Activated T-helper 2 cell treated with anti-CD3 and anti-CD28 coated beads, Interferon-gamma antibody, Interleukin-2, Interleukin-4, amounts not matched to agents 10 μg/mL and 5 μg/mL and 100 μg/mL, durations not matched to agents 14 hours and 24 hours and 36 hours (primary cell): ENCODE results near the gene CD151. TPM values are rescaled to one million over a fixed set of nuclear protein-coding genes. Genes with fewer than 3 reads are reported as not detected.
A peak's percentile ranks its signal among the peaks of the same experiment; 100 is the strongest.

Experiments used
- DNase-seq: peaks from one replicate; pipeline ENCODE4 v3.0.0; 2021; ENCODE audit warnings: low spot score
- H3K27ac Mint-ChIP-seq: one replicate; pipeline ENCODE4 v1.8.0; 2021; ENCODE audit warnings: mixed read lengths
- H3K27me3 Mint-ChIP-seq: one replicate; pipeline ENCODE4 v1.8.0; 2021; ENCODE audit warnings: low read depth, mixed read lengths
- H3K36me3 Mint-ChIP-seq: one replicate; pipeline ENCODE4 v1.8.0; 2021; ENCODE audit warnings: low read depth, mixed read lengths
- H3K4me1 Mint-ChIP-seq: one replicate; pipeline ENCODE4 v1.8.0; 2021; ENCODE audit warnings: low read depth, mixed read lengths
- H3K4me3 Mint-ChIP-seq: one replicate; pipeline ENCODE4 v1.8.0; 2021; ENCODE audit warnings: low read depth, mild to moderate bottlenecking, moderate library complexity, mixed read lengths
- H3K9me3 Mint-ChIP-seq: one replicate; pipeline ENCODE4 v1.8.0; 2021; ENCODE audit warnings: mixed read lengths
- intact Hi-C: fragments of 100-400 bp; cut with micrococcal nuclease; formaldehyde crosslinking; loops from one replicate; pipeline ENCODE4 v1.15.1; 2023
- total RNA-seq: library from RNA; stranded (reverse); gene quantifications from 2 replicates; pipeline ENCODE4 v1.2.3, GENCODE V29; 2022

The CD151 gene
- total RNA-seq, 1 donor from 2014 or later: 95.7 TPM

DNA sequence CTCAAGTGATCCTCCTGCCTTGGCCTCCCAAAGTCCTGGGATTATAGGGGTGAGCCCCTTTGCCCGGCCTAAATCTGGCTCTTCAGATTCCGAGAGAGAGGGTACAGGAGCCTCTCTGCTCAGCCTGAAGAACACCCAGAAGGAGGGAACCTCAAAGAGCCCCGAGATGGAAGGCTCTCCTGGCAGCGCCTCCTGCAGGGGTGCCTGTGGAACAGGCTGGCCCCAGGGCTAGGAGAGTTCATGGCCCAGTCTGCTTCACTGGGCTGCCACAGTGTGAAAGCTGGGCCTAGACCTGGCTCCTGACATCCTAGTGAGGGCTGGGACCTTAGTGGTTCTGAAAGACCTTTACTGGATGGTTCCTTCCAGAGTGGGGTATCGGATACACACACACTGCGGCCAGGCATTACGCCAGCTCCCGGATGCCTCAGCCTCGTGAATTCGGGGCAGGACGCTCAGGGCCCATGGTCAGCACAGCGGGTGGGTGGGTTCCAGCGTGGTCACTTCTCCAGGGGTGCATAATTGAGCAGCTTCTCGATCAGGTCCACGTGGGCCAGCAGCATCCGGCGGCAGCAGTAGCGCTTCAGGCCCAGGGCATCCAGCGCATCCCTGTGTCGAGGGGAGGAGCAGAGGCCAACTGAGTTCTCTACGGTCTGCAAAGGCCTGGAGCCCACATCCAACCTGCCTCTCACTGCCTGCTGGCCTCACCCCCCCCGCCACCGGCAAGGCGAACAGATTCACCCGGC is 7.3 kb downstream of the CD151 start:
- peak overlapping the region; percentile 86 for H3K4me3 Mint-ChIP-seq
- peaks cover 1% of the 10 kb centered on the region for H3K27me3 Mint-ChIP-seq
- intact Hi-C loops: loop anchor here (5.0 kb wide), 1 partner anchor 72 kb away; the partner anchor contains the start of gene CHID1
- H3K9me3 Mint-ChIP-seq: no peaks in the 10 kb centered on the region
- H3K4me1 Mint-ChIP-seq: peaks cover 11% of the 10 kb centered on the region
- no peak overlapping the region for H3K27ac Mint-ChIP-seq
- no peak for DNase-seq
- H3K36me3 Mint-ChIP-seq: peaks cover 25% of the 10 kb centered on the region

DNA sequence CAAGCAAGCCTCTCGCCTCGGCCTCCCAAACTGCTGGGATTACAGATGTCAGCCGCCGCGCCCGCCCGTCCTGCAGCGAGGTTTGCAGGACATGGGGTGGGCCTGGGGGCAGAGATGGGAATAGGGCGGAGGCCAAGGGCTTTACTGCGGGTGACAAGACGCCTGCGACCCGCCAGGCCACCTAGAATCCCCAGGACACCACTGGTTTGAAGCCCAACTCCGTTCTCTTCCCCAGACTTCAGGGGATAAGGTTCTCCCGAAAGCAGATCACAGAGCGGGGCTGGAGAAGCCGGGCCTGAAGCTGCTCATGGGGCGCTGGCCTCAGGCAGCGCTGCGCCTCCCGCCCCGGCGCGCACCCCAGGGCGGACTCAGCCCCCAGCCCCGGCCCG is 9.2 kb downstream of the CD151 start:
- Mint-ChIP-seq H3K27me3 (peaks cover 1% of the 10 kb centered on the region), H3K9me3 (no peaks in the 10 kb centered on the region), H3K36me3 (peaks cover 25% of the 10 kb centered on the region), H3K4me3 (peak overlapping the region; percentile 86), H3K27ac (peak overlapping the region; percentile 81), H3K4me1 (peaks cover 11% of the 10 kb centered on the region)
- intact Hi-C loops: loop anchor here (1.0 to 5.0 kb wide), 2 partner anchors 9 to 70 kb away; partner anchors contain the start of gene CHID1
- no peak for DNase-seq

- intact Hi-C loops: loop anchor here (1.0 to 5.0 kb wide), 2 partner anchors 9 to 70 kb away; partner anchors contain the start of gene CHID1
- peak; percentile 84 for DNase-seq
- H3K27me3 Mint-ChIP-seq: peaks cover 1% of the 10 kb centered on the region
- H3K4me3 Mint-ChIP-seq: peak within 1 kb of the TSS; percentile 86
- peaks cover 11% of the 10 kb centered on the region for H3K4me1 Mint-ChIP-seq
- H3K36me3 Mint-ChIP-seq: peaks cover 23% of the 10 kb centered on the region
- peak within 1 kb of the TSS; percentile 81 for H3K27ac Mint-ChIP-seq
- no peaks in the 10 kb centered on the region for H3K9me3 Mint-ChIP-seq
These were observed 9.7 kb downstream of the CD151 start, which contains the start of the genes POLR2L and TSPAN4 for GRCh38 chr11:842370-843002. POLR2L (minus strand) TSS chr11:842529; CDS start chr11:842508, 21 bp downstream. TSPAN4 (plus strand) TSS chr11:842852; CDS start chr11:850305, 7,453 bp downstream.

DNA sequence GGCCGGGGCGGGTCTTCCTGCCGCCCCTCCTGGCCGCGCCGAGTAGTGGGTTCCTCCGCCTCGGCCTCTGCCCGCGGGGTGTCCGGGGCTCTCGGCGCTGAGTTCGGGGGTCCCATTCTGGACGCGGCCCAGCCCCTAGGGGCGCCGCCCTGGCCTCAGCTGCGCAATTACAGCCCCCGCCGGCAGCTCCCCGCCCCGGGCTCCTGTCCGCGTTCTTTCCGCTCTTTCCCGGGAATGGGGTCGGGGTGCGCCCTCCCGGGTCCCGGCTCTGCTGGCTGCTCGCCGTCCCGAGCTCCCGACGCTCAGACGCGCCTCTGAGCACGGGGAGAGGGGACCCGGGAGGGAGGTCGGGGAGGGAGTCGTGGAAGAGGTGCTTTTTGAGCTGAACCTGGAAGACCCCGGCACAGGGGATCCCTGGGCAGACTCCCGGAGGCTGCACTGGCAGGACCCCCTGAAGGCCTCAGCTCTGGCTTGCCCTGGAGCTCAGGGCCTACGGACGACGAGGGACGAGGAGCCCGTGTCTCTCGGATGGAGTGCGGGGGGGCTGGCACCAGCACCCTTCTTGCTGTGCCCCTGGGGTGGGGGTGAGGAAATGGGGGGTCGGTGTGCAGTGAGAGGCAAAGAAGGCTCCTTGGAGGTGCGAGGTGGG is 10.5 kb downstream of the CD151 start:
- Mint-ChIP-seq H3K27ac (no peak overlapping the region), H3K4me1 (peaks cover 11% of the 10 kb centered on the region), H3K27me3 (peaks cover 1% of the 10 kb centered on the region), H3K4me3 (peak overlapping the region; percentile 77), H3K36me3 (peaks cover 22% of the 10 kb centered on the region), H3K9me3 (no peaks in the 10 kb centered on the region)
- no peak for DNase-seq
- intact Hi-C loops: loop anchor here (5.0 kb wide), 1 partner anchor 69 kb away; the partner anchor contains the start of gene CHID1

DNA sequence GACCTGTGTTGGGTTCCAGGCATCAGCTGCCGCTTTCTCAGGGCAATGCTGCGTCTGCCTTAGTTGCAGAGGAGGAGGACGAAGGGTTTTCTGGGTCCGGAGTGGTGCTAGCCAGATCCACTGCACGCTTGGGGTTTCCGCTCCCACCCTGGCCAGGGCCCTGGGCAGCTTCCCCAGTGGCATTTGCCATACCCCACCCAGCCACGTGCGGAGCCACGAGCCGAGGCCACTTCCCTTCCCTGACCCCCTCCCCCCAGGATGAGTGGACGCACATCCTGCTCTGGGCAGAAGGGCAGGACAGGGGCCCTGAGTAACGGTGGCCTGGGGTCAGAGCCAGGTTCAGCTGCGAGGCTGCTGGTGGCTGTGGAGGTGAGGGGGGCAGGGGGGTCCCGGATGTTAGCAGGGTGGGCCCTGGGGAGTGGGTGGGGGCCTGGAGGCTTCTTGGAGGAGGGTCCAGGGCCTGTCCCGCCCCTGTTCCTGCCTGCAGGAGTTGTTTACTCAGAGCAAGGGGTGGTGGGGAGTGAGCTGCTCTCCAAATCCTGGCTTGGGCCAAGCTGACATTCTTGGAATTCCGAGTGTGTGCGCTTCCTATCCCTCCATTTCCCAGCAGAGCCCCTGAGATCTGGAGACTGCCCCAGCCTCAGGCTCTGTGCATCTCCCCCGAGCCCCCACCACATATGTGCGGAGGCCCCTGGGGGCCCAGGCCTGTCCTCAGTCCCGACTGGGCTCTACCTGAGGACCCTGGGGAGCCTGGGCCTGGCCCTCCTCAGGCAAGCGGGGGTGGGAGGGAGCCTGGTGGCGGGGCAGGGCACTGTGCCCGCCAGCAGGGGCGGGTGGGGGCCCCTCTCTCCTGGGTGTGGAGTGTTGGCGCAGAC is 11.3 kb downstream of the CD151 start:
- peak overlapping the region; percentile 77 for H3K4me3 Mint-ChIP-seq

GRCh38 chr11:844693-845644 is 12.2 kb downstream of the CD151 start:
- no peak for DNase-seq

More for the DNA sequence above, 11.3 kb downstream of the CD151 start:
- peaks cover 15% of the 10 kb centered on the region for H3K36me3 Mint-ChIP-seq
- peak overlapping the region; percentile 38 for H3K27ac Mint-ChIP-seq
- peaks cover 1% of the 10 kb centered on the region for H3K27me3 Mint-ChIP-seq
- no peak for DNase-seq
- intact Hi-C loops: loop anchor here (5.0 kb wide), 1 partner anchor 68 kb away; the partner anchor contains the start of gene CHID1
- H3K4me1 Mint-ChIP-seq: peaks cover 14% of the 10 kb centered on the region
- H3K9me3 Mint-ChIP-seq: no peaks in the 10 kb centered on the region

GRCh38 chr11:845872-846495 is 13.2 kb downstream of the CD151 start:
- Mint-ChIP-seq H3K36me3 (no peaks in the 10 kb centered on the region), H3K27ac (no peak overlapping the region), H3K4me3 (no peak overlapping the region), H3K27me3 (peaks cover 1% of the 10 kb centered on the region), H3K4me1 (peaks cover 7% of the 10 kb centered on the region), H3K9me3 (no peaks in the 10 kb centered on the region)
- intact Hi-C loops: no loop called here
- DNase-seq: no peak

More at GRCh38 chr11:844693-845644, 12.2 kb downstream of the CD151 start:
- intact Hi-C loops: loop anchor here (5.0 kb wide), 1 partner anchor 67 kb away; the partner anchor contains the start of gene CHID1
- Mint-ChIP-seq H3K4me3 (no peak overlapping the region), H3K36me3 (peaks cover 10% of the 10 kb centered on the region), H3K9me3 (no peaks in the 10 kb centered on the region), H3K27me3 (peaks cover 1% of the 10 kb centered on the region), H3K27ac (no peak overlapping the region), H3K4me1 (peaks cover 14% of the 10 kb centered on the region)

- Mint-ChIP-seq H3K4me1 (peaks cover 2% of the 10 kb centered on the region), H3K27ac (no peak overlapping the region), H3K27me3 (peaks cover 1% of the 10 kb centered on the region), H3K36me3 (no peaks in the 10 kb centered on the region), H3K9me3 (no peaks in the 10 kb centered on the region), H3K4me3 (no peak overlapping the region)
- intact Hi-C loops: no loop called here
- no peak for DNase-seq
These were observed 13.8 kb downstream of the CD151 start for GRCh38 chr11:846496-847098.

DNA sequence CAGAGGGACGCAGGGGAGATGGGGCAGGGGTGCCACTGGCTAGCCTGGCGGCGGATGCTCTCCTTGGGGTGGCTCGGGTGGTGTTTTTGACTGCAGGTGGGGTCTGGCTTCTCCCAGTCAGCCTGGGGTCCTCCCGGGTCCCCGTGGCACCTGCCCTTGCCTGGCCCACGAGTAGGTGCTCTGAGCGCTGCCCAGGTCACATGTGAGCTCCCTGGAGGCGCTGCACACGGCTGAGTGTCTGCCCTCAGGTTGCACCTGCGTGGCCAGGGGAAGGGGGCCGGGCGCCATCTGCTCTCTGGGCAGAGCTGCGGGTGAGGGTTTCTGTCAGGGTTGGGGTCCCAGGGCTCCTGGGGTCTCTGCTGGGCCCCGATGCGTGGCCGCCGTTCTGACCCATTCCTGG is 15.1 kb downstream of the CD151 start:
- intact Hi-C loops: loop anchor here (1.0 kb wide), 1 partner anchor 203 kb away; no protein-coding TSS in a partner anchor
- H3K4me1 Mint-ChIP-seq: peaks cover 2% of the 10 kb centered on the region
- H3K9me3 Mint-ChIP-seq: no peaks in the 10 kb centered on the region
- peaks cover 1% of the 10 kb centered on the region for H3K27me3 Mint-ChIP-seq
- H3K4me3 Mint-ChIP-seq: no peak overlapping the region
- DNase-seq: no peak
- no peak overlapping the region for H3K27ac Mint-ChIP-seq
- H3K36me3 Mint-ChIP-seq: no peaks in the 10 kb centered on the region

GRCh38 chr11:848380-848931 is 15.7 kb downstream of the CD151 start:
- no peaks in the 10 kb centered on the region for H3K36me3 Mint-ChIP-seq
- DNase-seq: peak; percentile 50
- intact Hi-C loops: loop anchor here (1.0 kb wide), 1 partner anchor 203 kb away; no protein-coding TSS in a partner anchor
- H3K27ac Mint-ChIP-seq: no peak overlapping the region
- peaks cover 2% of the 10 kb centered on the region for H3K4me1 Mint-ChIP-seq
- no peaks in the 10 kb centered on the region for H3K9me3 Mint-ChIP-seq
- H3K27me3 Mint-ChIP-seq: peaks cover 1% of the 10 kb centered on the region
- H3K4me3 Mint-ChIP-seq: peak overlapping the region; percentile 57
